ENCODE results near the gene HSD17B8. TPM values are rescaled to one million over a fixed set of nuclear protein-coding genes. Genes with fewer than 3 reads are reported as not detected.

Gene HSD17B8
- total and polyA plus RNA-seq, 10 of the 15 experiments (the other 5 are each of a cell fraction or from before 2014, with no cell fraction given), result 3.1 to 54.3 (median 26.5) TPM

GRCh38 chr6:33236852-33237251 is 32.4 kb downstream of the HSD17B8 start:
- POLR2A ChIA-PET, result interaction anchor here (0.7 kb wide), 1 partner anchor 131 kb away, joined by 4 read pairs; no protein-coding TSS in a partner anchor
- H3K36me3 ChIP-seq (ENCODE audit: control insufficient read depth in 2 of 2, insufficient read depth in 2 of 2, low read length in 1 of 2), result no peaks in the 10 kb centered on the region
- DNase-seq (ENCODE audit: low read depth, low spot score), result no peak
- intact Hi-C loops (cut with micrococcal nuclease; ENCODE audit: unreplicated experiment) (no loop called here), in situ Hi-C loops (cut with MboI) (no loop called here)
- H2AFZ ChIP-seq (ENCODE audit: control insufficient read depth, low read depth, low read length), result no peak overlapping the region
- BruUV-seq (replicated peaks), result no TSS peak
- no peak for ATAC-seq
- no peak overlapping the region for H3K4me2 ChIP-seq (ENCODE audit: control insufficient read depth, insufficient read depth)
- SMC1A ChIA-PET (ENCODE audit: uncharacterized antibody, unreplicated experiment), result no interaction called here
- WGBS (ENCODE audit: insufficient coverage, insufficient replicate concordance, low lambda C conversion rate, missing lambda C conversion rate), result 61% methylated on average over 6 of the region's 6 CpGs
- no peaks in the 10 kb centered on the region for H4K20me1 ChIP-seq (ENCODE audit: control insufficient read depth, insufficient read depth)
- no peaks in the 10 kb centered on the region for H3K9me3 ChIP-seq (replicated peaks; ENCODE audit: control insufficient read depth, insufficient read depth, low read length)
- no peak overlapping the region for H3K9ac ChIP-seq (ENCODE audit: control insufficient read depth, insufficient read depth, low read length)
- RAD21 ChIA-PET (ENCODE audit: unreplicated experiment), result interaction anchor here (2.6 kb wide), 1 partner anchor 12 kb away, joined by 6 read pairs; no protein-coding TSS in a partner anchor
- no peak overlapping the region for H3K4me3 ChIP-seq
- no peak overlapping the region for H3K27ac ChIP-seq (ENCODE audit: control insufficient read depth, insufficient read depth)
- peaks cover 2 to 3% of the 10 kb centered on the region in 2 experiments; a peak in 2 of 4 replicates for H3K27me3 ChIP-seq (replicated peaks in 1 of 2; ENCODE audit: control insufficient read depth in 2 of 2, insufficient read depth in 2 of 2, low read length in 1 of 2)
- CTCF ChIA-PET, result interaction anchor here (1.5 kb wide), 1 partner anchor 10 kb away, joined by 4 read pairs; no protein-coding TSS in a partner anchor
- no peak for TF ChIP-seq LARP7 (IDR thresholded peaks at IDR 0.05)
- no peak for TF ChIP-seq PML (IDR thresholded peaks at IDR 0.05; ENCODE audit: low read length)
- no peak for TF ChIP-seq RCOR1 (conservative IDR thresholded peaks at IDR 0.05; ENCODE audit: low read depth, low read length)
- TF ChIP-seq IRF4 (IDR thresholded peaks at IDR 0.05; ENCODE audit: low read depth, low read length), result no peak
- TF ChIP-seq TBL1XR1 (IDR thresholded peaks at IDR 0.05; ENCODE audit: low read depth, low read length), result no peak
- no peak for TF ChIP-seq FOXM1 (IDR thresholded peaks at IDR 0.05; ENCODE audit: low read depth, low read length)
- no peak for TF ChIP-seq CEBPB (IDR thresholded peaks at IDR 0.05; ENCODE audit: borderline replicate concordance in 1 of 2, low read depth in 2 of 2, low read length in 2 of 2)
- TF ChIP-seq, protein P1, sequence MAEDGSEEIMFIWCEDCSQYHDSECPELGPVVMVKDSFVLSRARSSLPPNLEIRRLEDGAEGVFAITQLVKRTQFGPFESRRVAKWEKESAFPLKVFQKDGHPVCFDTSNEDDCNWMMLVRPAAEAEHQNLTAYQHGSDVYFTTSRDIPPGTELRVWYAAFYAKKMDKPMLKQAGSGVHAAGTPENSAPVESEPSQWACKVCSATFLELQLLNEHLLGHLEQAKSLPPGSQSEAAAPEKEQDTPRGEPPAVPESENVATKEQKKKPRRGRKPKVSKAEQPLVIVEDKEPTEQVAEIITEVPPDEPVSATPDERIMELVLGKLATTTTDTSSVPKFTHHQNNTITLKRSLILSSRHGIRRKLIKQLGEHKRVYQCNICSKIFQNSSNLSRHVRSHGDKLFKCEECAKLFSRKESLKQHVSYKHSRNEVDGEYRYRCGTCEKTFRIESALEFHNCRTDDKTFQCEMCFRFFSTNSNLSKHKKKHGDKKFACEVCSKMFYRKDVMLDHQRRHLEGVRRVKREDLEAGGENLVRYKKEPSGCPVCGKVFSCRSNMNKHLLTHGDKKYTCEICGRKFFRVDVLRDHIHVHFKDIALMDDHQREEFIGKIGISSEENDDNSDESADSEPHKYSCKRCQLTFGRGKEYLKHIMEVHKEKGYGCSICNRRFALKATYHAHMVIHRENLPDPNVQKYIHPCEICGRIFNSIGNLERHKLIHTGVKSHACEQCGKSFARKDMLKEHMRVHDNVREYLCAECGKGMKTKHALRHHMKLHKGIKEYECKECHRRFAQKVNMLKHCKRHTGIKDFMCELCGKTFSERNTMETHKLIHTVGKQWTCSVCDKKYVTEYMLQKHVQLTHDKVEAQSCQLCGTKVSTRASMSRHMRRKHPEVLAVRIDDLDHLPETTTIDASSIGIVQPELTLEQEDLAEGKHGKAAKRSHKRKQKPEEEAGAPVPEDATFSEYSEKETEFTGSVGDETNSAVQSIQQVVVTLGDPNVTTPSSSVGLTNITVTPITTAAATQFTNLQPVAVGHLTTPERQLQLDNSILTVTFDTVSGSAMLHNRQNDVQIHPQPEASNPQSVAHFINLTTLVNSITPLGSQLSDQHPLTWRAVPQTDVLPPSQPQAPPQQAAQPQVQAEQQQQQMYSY (CRISPR knock-in tag; IDR thresholded peaks at IDR 0.05), result no peak
- no peak for TF ChIP-seq EGR1 (IDR thresholded peaks at IDR 0.05; ENCODE audit: borderline replicate concordance in 1 of 2, low read depth in 2 of 2, low read length in 2 of 2)
- TF ChIP-seq ZNF217 (IDR thresholded peaks at IDR 0.05), result no peak
- TF ChIP-seq NR2C1 (IDR thresholded peaks at IDR 0.05), result no peak
- no peak for TF ChIP-seq MXI1 (IDR thresholded peaks at IDR 0.05; ENCODE audit: low read depth, low read length)
- no peak for TF ChIP-seq JUNB (IDR thresholded peaks at IDR 0.05)
- TF ChIP-seq, protein P2, sequence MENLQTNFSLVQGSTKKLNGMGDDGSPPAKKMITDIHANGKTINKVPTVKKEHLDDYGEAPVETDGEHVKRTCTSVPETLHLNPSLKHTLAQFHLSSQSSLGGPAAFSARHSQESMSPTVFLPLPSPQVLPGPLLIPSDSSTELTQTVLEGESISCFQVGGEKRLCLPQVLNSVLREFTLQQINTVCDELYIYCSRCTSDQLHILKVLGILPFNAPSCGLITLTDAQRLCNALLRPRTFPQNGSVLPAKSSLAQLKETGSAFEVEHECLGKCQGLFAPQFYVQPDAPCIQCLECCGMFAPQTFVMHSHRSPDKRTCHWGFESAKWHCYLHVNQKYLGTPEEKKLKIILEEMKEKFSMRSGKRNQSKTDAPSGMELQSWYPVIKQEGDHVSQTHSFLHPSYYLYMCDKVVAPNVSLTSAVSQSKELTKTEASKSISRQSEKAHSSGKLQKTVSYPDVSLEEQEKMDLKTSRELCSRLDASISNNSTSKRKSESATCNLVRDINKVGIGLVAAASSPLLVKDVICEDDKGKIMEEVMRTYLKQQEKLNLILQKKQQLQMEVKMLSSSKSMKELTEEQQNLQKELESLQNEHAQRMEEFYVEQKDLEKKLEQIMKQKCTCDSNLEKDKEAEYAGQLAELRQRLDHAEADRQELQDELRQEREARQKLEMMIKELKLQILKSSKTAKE (IDR thresholded peaks at IDR 0.05; ENCODE audit: low read depth, poor library complexity, severe bottlenecking), result no peak
- TF ChIP-seq BHLHE40 (IDR thresholded peaks at IDR 0.05; ENCODE audit: borderline replicate concordance in 1 of 2, low read depth in 2 of 2, low read length in 1 of 2), result no peak
- no peak for FAIRE-seq
- H3K79me2 ChIP-seq (ENCODE audit: control insufficient read depth, insufficient read depth, low read length), result no peaks in the 10 kb centered on the region
- no peaks in the 10 kb centered on the region for H3K4me1 ChIP-seq (ENCODE audit: control insufficient read depth, insufficient read depth, low read length)
